Hematopoietic multipotent progenitor cell treated with erythropoietin and hydrocortisone succinate and interleukin-3 and kit ligand, for 4 days (in vitro differentiated cells): ENCODE results near the gene AMBN.
"Not testable (repeated sequence)": the region's sequence is repeated elsewhere in the genome, so short reads cannot be mapped to it uniquely, and the experiment has no call there.

Experiments
- DNase-seq: peaks from one replicate; pipeline ENCODE4 v3.0.0-alpha.2; 2015

Gene AMBN

DNA sequence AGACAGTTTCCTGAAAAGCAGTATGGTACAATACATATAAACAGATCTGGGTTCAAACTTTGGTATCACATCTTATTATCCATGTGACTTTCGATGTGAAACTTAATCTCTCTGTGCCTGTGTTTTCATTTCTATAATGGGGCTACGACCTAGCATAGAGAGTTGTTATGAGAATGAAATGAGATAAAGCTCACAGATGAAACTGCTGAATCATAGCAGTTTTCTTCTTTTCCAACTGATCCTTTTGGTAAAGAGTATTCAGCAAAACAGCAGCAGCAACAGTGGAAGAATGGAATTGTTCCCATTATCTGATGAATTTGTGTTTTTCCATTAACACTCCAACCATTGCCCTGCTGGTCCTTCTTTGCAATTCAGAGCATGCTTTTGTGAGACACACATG, 16.3 kb downstream of the AMBN start:
- no peak for DNase-seq

DNA sequence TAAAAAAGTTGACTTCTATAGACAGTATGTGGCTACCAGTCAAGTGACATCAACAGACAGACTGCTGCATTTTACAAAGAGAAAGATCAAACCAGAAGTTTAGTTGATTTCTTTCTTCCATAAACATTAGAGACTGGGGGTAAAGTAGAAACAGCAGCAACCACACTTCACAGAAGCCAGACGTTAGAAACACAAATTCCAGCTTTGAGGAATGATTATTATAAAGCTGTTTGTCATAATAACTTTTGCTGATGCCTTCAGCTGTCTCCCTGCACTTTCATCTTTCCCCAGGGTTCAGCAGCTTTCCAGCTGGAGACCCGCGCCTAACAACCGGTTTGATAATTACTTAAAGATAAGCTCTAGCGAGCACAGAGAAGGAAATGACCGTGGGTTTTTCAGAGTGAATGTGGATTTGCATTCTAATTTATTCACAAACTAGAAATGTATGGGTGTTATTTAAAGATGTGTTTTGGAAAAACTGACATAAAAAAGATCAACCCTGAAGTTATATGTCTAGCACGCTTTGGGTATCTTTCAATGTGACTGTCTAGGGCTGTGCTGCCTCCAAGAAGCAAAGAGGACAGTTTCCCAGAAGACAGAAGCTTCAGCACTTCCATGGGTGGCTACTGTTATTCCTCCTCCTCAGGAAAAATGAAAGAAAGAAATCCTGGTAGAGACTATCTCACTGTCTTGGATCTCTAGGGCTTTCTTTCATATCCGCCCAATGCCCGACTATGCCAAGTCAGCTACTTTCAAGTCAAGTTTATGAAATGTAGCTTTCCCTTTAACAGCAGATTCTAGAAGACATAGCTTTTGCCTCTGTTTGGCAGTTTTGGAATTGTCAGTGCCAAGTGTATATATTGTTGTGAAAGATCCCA, 21.5 kb downstream of the AMBN start:
- no peak for DNase-seq

DNA sequence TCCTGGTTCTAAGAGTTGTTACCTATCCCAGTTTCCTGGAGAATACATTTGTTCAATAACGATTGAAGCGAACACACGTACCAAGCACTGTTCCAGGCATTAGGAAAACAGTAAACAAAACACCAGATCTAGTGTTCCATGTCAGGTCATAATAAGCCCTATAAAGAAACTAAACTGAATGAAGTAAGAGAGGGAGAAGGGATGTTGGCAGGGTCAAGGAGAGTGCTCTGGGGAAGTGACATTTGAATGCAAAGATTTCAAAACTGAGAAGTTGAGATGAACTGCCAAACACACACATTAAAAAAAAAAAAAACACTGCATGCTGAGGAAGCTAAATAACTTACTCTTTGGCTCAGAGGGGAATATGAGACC, 22.1 kb downstream of the AMBN start:
- peak; percentile 38 for DNase-seq

DNA sequence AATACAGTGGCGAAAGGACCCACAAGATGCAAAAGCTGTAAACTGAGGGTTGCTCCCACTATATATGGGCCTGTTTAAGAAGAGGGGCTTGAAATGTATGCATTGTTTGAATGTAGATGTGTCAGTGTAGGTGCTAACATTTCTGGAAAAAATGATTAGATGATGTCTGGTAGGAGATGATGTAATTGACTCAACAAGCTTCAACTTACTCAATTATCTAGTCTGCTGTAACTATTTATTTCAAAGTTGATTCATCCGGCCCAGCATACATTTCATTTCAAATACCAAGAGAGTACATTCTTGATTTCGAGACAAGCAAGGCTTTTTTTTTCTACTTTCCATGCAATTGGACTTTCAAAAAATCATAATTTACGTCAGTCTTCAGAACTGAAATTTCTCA, 27.2 kb downstream of the AMBN start:
- DNase-seq = no peak

DNA sequence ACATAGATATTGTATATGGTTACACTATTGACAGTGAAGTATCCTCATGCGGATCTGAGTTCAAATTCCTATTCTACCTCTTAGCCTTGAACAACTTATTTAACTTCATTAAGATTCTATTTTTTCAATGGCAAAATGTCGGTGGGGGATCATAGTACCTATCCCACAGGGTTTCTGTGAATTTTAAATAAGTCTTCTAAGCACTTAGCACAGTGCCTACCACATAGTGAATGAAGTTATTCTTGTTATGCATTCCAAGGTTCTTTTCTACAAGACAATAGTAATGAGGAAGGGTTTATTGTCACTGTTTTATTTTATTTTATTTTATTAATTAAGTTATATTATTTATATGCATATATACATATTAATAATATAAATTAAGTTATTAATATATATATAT, 27.7 kb downstream of the AMBN start:
- no peak for DNase-seq

DNA sequence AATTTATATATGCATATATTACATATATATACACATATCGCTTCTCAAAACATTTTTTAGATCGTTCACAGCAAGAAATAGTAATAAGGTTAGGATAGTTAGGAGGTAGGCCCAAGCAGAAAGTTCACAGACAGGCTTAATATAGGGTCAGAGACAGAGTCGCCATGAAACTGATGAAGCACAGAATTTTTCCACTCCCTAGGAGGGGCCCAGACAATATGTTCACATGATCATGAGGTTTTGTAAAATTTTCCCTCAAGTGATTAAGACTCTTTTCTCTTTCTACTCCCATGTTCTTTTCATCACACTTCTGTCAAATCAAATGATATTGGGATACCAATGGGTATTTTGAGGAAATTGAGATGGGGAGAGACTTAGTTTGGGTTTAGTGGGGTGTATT, 31.3 kb downstream of the AMBN start:
- DNase-seq = no peak

DNA sequence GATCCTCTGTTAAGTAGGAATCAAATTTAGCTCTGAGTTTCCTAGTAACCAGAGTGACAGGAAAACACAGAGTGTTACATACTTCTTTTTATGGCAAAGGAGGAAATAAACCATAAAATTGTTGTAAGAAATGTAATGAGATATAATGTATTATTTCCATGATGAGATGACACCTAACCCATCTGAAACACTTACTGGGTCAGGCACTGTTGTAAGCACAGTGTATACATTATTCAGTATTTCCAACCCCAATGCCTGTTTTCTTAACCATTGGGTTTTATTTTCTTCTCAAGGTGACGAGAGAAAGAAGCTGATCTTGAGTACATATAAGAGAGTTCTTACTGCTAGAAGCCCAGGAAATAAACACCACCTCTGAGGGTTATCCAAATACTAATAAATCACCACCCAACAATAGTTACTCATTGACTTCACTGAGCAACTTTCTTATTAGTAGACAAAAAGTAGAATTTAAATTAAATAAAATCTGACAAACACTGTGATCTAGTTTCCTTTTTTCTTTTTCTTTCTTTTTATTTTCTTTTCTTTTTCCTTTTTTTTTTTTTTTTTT, 32.3 kb downstream of the AMBN start:
- DNase-seq = no peak

DNA sequence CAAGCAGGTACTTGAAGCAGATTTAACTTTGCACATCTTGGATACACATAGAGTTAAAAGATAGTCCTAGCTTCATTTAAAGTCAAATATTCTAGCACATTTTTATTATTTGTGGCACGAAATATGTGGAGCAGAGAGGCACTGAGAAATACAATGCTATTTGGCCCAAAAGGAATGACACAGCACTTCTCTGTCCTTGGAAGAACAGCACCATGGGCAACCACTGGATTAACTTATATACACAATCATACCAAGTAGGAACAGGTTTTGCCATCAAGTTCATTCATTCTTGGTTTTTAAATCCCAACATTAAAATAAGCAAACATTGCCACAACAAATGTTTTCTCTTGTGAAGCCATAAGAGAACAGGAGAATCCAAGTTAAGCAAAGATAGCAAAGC, 35.6 kb downstream of the AMBN start:
- DNase-seq = no peak

DNA sequence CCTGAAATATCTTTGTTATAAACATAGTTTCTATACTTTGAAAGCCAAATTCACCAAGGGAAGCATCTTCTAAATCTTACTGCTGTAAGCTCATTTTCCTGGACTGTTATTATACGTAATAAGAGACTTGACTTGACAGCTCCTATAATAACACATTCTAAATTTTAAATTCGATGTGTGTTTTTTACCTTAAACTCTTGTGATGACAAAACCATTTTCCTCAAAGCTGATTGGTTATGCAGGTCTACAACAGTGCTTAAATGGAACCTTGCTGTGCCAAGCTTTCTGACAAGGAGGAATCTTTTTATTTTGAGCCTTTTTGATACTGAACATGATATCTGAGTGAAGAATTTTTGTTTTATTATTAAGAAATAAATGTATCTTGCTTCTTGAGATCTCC, 36.4 kb downstream of the AMBN start, which contains the start of gene ENAM:
TSS of gene ENAM (plus strand) at position 301 of the 400 bp plus-strand sequence. CDS start 757 bp downstream, outside the sequence.
- DNase-seq = no peak

DNA sequence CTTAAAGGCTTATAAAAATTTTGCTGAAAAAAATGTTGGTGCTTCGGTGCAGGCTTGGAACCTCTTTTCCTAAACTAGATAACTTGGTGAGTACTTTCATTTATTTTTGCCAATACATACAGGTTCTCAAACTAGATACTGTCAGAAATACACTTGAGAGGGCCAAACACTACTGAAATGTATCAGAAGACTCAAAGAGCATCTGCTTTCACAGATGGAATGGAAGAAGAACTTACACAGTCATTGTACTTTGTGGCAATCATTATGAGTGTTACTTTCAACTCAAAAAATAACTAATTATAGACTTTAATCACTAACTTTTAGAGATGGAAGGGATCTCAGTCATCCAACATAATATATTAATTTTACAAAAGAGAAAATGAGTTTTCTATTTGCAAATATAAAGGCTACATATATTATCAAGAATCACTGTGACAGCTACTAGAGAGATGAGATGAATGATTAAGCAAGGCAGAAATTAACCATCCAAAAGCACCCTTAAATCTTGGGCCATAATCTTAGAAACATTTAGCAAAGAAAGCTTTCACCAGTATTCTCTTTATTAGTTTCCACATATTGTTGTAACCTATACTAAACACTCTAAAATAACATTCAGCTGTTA, 37.5 kb downstream of the AMBN start:
- no peak for DNase-seq

DNA sequence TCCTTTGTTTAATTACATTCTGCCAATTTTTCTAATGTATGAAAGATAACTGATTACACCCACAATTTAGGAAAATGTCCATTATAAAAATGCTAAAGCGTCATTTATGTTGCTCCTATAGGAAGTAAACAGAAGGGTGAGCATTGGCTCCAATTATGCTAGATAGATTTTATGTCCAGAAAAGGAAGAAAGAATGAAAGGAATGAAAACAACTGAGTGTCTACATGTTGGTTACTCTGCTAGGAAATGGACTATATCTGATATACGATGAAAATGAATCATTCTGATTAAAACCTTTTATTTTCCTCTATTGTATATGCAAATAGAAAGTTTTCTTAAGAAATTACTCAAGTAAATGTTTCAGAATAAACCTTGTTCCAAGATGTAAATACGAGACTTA, 38.1 kb downstream of the AMBN start:
- no peak for DNase-seq

DNA sequence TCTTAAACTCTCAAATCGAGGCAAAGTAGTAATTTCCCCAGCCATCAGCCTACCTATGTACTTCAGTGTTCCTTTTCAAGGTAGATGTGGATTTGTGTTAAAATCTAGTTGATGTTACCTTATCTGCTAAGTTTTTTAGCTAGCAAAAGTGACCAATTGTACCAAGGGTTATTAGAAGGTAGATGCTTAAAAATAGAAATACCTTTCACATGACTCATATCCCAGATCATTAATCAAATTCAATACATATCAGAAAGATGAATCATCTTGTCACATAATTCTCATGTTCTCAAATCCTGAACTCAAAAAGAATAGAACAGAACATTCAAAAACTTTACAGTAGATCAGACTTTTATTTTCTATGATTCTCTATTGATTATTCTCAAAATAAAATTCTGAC, 40.0 kb downstream of the AMBN start:
- DNase-seq = no peak

DNA sequence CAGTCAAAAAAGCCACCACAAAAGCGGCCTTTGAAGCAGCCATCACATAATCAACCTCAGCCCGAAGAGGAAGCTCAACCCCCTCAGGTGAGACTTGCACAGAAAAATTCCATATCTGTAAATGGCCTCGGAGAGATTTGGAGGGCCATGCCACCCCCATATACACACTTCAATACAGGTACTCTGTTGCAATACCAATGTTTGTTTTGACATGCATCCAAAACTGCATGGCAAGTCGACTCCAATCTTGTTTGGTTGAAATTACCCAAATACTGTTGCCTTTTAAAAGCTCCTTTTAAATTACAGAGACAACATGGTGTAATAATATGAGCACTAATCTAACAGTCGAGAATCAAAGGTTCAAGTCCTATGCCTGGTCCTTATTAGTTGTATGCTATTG, 42.4 kb downstream of the AMBN start:
- no peak for DNase-seq

DNA sequence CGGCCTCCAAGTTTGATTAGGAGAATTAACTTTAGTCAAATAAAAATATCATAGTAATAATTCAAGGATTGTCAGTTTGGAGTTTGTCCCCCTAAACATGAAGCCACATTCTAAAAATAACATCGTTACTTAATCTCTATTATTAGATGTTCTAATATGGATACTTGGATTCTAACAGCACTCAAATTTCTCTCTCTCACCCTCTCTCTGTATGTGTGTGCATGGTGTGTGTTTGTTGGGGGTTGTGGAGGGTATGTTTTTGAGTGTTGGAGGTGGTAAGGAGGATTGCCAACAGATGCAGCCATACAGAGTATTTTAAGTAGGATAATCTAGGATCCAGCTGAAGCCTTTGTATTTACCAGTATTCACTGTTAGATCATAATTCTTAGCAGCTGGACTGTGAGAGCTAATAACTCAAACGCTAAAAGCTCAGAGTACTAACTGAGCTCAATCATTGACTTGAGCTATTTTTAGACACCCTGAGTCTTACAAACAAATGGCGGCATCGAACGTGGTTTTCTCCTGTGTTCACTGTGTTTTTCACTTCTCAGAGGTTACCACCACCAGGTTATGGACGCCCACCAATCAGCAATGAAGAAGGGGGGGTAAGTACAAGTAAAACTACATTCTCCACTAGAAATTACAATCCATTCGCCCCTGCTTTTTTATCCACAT, 45.3 kb downstream of the AMBN start:
- DNase-seq = no peak

DNA sequence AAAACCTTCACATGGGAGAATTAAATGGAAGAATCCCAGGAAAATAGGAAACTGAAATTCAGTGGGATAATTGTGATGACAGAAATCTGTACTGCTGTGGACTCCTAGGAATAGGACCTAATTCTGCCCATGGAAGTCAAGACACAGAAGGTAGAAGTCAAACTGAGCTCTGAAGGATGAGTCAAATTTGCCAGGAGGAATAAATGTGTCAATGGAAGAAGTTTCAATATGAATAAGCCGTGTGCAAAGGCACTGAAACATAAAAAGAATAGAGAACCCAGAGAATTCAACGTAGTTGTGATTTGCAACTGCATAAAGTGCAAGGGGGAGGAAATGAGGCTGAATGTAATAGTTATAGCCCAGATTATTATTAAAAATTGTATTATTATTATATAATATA, 48.1 kb downstream of the AMBN start:
- no peak for DNase-seq

DNA sequence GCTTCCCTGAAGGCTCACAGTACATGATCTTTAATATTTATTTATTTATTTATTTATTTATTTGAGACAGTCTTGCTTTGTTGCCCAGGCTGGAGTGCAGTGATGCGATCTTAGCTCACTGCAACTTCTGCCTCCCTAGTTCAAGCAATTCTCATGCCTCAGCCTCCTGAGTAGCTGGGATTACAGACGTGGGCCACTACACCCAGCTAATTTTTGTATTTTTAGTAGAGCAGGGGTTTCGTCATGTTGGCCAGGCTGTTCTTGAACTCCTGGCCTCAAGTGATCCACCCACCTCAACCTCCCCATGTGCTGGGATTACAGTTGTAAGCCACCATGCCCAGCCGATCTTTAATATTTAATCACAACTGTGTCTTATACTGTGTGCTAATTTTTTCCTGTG, 58.7 kb downstream of the AMBN start:
- not testable (repeated sequence) for DNase-seq

DNA sequence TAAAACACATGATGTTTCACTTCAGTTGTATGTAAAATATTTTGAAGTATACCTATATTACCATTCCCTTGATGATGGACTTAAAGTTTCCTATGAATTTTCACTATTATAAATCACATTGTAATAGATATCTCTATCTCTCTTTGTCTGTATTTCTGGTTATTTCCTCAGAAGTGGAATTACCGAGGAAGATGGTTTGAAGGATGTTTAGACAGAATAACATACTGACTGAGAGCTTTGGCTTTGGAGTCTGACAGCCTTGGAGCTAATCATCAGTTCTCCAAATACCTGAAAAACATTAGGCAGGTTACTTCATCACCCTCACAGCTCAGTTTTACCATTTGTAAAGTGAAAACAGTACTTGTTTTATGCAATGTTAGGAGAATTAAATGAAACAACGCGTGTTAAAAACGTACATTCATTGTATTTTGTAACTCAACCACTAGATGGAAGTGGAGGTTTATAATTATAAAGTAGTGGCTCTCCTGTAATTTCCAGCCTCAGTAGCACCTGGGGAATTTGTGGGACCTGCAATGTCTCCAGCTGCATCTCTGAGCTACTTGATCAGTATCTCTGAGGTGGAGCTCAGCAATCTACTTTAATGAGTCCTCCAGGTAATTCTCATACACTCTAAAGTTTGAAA, 59.9 kb downstream of the AMBN start:
- peak; percentile 70 for DNase-seq

DNA sequence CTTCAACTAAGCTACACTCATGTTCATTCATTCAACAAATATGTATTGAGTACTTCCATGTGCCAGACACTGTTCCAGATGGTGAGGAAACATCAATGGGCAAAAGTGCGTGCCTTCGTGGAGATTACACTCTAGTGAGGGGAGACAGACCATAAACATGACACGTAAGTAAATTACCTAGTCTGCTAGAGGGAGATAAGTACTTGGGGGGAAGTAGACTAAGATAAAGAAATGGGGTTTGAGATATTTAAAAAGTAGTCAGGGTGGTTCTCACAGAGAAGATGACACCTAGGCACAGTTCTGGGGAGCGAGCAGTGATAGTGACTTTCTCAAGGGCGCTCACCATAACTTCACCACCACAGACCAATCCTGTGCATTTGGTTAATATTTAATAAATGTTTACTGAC, 62.6 kb downstream of the AMBN start:
- DNase-seq = peak; percentile 79
